Activated T-cell treated with anti-CD3 and anti-CD28 coated beads, Interleukin-2, amount 50 U/mL, for 24 hours (primary cell): Measurements from ENCODE around the gene STYXL2.
A peak's percentile ranks its signal among the peaks of the same experiment; 100 is the strongest.

ENCODE experiments used
- DNase-seq: peaks from one replicate; pipeline ENCODE4 v3.0.0-alpha.2; 2020
- H3K27ac Mint-ChIP-seq: 2 replicates; pipeline ENCODE4 v1.8.0; 2020; ENCODE audit warnings: mild to moderate bottlenecking, mixed read lengths
- H3K27me3 Mint-ChIP-seq: 2 replicates; pipeline ENCODE4 v1.8.0; 2020; ENCODE audit warnings: mixed read lengths
- H3K36me3 Mint-ChIP-seq: 2 replicates; pipeline ENCODE4 v1.8.0; 2020; ENCODE audit warnings: low read depth, mixed read lengths
- H3K4me1 Mint-ChIP-seq: 2 replicates; pipeline ENCODE4 v1.8.0; 2020; ENCODE audit warnings: low read depth, mixed read lengths
- H3K4me3 Mint-ChIP-seq: 2 replicates; pipeline ENCODE4 v1.8.0; 2020; ENCODE audit warnings: mild to moderate bottlenecking, moderate library complexity, mixed read lengths
- H3K9me3 Mint-ChIP-seq: 2 replicates; pipeline ENCODE4 v1.8.0; 2020; ENCODE audit warnings: mixed read lengths

Gene STYXL2

DNA sequence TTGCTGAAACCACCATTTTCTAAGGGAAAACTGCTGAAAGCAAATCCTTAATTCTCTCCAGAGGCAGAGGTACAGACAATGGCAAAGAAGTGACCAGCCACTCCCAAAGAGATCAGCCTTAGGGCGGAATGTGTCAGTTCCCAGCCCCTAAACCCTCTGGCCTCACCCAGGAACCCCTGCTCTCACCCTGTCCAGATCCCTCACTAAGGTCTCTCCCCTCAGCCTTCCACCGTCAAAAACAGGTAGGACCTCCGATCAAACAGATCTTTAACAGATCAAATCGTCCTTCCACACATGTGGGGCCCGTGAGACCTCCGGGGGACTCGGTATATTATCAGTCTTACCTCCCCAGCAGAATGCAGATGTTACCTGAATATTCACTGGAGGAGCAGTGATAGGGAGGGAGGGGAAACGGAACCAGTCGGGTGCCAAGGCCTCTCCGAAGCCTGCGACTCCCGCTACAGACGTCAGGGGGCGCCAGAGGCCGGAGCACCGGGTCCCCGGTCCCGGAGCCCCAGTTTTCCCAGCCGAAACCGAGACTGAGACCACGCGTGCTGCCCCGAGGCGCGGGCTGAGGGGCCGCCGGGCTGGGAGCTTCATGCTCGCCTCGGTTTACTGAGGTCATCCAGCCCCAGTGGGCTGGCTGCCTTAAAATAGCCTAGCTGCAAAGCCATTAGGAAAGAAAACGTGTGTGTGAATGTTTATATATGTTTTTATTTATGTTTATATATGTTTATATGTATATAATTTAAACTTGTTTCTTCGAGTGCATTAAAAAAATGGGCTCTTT lies 27.3 kb upstream of the STYXL2 start:
- Mint-ChIP-seq H3K27ac (no peak overlapping the region), H3K9me3 (no peaks in the 10 kb centered on the region), H3K27me3 (no peaks in the 10 kb centered on the region), H3K4me1 (peaks cover 3% of the 10 kb centered on the region), H3K4me3 (peak overlapping the region; percentile 45), H3K36me3 (no peaks in the 10 kb centered on the region)
- DNase-seq = peak; percentile 91

GRCh38 chr1:167067904-167068303 lies 26.0 kb upstream of the STYXL2 start:
- no peaks in the 10 kb centered on the region for H3K9me3 Mint-ChIP-seq
- H3K27ac Mint-ChIP-seq = no peak overlapping the region
- no peaks in the 10 kb centered on the region for H3K27me3 Mint-ChIP-seq
- H3K4me3 Mint-ChIP-seq = no peak overlapping the region
- no peak for DNase-seq
- H3K36me3 Mint-ChIP-seq = no peaks in the 10 kb centered on the region
- H3K4me1 Mint-ChIP-seq = peaks cover 3% of the 10 kb centered on the region

DNA sequence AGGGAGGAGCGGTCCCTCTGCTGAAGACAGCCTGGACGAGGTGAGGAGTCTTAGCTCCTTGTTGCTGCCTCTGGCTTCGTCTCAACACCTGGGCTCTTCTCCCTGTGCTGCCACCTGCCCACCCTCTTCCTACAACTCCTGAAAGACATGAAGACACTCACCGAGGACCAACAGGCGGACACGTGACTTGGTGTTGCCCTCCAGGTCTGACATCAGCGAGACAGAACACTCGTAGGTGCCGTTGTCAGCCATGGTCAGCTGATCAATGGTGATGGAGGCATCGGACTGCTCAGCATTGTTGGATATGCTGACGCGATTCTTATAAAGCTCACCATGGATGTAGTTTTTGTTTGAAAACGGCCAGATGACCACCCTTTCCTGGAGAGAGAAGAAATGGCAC lies 25.1 kb upstream of the STYXL2 start:
- Mint-ChIP-seq H3K4me3 (no peak overlapping the region), H3K27me3 (no peaks in the 10 kb centered on the region), H3K4me1 (peaks cover 3% of the 10 kb centered on the region), H3K36me3 (no peaks in the 10 kb centered on the region), H3K27ac (no peak overlapping the region), H3K9me3 (no peaks in the 10 kb centered on the region)
- DNase-seq = no peak

GRCh38 chr1:167071286-167071685 lies 22.6 kb upstream of the STYXL2 start:
- Mint-ChIP-seq H3K9me3 (no peaks in the 10 kb centered on the region), H3K4me3 (no peak overlapping the region), H3K27me3 (no peaks in the 10 kb centered on the region), H3K36me3 (no peaks in the 10 kb centered on the region), H3K27ac (no peak overlapping the region), H3K4me1 (peaks cover 12% of the 10 kb centered on the region)
- no peak for DNase-seq

DNA sequence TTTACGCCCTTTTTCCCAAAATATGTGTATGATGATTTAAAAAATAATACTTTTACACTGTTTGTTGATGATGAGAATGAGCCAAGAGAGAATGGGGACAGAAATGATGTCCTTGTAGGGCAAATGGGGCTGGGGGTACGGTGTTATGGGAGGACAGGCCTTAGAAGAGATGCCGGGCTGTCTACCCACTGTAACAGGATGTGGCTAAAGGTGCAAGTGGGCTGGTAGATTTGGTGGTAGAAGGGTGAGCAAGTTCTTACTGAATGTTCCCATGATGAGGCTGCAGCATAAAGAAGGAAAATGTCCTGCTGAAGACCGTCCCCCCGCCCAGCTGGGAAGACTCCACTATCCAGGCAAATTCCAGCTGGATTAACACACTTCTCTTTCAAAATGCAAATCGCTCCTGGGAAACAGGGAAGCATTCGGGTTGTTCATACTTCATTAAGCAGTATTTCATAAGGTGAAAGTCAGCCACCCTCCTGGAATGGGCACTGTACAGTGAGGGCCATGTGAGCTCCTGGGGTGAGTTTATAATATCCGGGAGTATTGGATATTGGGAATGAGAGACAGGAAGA lies 17.7 kb upstream of the STYXL2 start:
- Mint-ChIP-seq H3K27ac (no peak overlapping the region), H3K4me3 (no peak overlapping the region), H3K36me3 (no peaks in the 10 kb centered on the region), H3K4me1 (peaks cover 16% of the 10 kb centered on the region), H3K27me3 (no peaks in the 10 kb centered on the region), H3K9me3 (no peaks in the 10 kb centered on the region)
- no peak for DNase-seq

DNA sequence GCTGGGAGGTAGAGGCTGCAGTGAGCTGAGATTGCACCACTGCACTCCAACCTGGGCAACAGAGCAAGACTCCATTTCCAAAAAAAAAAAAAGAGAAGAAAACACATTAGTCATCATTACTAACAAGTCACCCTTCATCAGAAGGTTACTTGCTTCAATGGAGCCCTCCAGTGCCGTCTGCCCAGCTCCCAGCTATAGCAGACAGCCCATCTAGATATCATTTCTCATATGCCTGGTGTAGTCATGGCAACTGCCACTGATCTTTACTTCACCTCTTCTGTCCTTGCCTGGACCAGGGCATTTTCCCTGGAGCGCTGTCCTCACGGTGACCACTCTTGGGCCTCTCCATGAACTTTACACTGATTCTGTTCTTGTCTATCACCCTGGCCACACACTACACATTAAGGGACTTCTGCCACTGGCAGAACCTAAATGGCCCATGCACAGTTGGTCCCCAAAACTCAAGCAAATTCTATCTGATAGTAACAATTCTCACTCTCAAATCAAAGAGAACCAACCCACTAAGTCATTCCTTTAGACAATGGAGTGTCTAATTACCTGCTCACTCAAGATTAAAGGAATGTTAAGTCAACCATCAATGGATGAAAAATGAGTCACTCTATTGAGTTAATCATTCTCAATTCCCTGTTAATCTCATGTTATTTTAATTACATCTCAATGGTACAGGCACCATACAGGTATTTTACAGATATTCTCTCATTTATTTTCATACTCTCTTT lies 16.6 kb upstream of the STYXL2 start:
- Mint-ChIP-seq H3K27ac (no peak overlapping the region), H3K4me3 (no peak overlapping the region), H3K36me3 (no peaks in the 10 kb centered on the region), H3K27me3 (no peaks in the 10 kb centered on the region), H3K4me1 (peaks cover 16% of the 10 kb centered on the region), H3K9me3 (no peaks in the 10 kb centered on the region)
- no peak for DNase-seq

DNA sequence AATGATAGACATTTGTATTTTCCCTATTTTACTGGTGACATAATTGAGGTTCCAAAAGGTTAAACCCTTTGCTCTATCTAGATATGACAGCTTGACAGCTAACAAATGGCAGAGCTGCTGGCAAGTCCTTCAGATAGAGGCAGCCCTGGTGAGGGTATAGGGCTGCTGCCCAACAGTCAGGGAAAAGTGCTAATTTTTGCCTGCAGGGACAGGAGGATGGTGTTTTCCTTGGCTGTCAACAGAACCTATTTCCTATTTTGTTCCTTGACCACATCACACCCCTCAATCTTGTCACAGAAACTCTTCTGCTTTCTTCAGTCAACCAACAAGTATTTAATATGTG lies 16.0 kb upstream of the STYXL2 start:
- no peak for DNase-seq
- no peaks in the 10 kb centered on the region for H3K9me3 Mint-ChIP-seq
- H3K27ac Mint-ChIP-seq = no peak overlapping the region
- H3K4me3 Mint-ChIP-seq = no peak overlapping the region
- no peaks in the 10 kb centered on the region for H3K36me3 Mint-ChIP-seq
- peaks cover 16% of the 10 kb centered on the region for H3K4me1 Mint-ChIP-seq
- H3K27me3 Mint-ChIP-seq = no peaks in the 10 kb centered on the region

DNA sequence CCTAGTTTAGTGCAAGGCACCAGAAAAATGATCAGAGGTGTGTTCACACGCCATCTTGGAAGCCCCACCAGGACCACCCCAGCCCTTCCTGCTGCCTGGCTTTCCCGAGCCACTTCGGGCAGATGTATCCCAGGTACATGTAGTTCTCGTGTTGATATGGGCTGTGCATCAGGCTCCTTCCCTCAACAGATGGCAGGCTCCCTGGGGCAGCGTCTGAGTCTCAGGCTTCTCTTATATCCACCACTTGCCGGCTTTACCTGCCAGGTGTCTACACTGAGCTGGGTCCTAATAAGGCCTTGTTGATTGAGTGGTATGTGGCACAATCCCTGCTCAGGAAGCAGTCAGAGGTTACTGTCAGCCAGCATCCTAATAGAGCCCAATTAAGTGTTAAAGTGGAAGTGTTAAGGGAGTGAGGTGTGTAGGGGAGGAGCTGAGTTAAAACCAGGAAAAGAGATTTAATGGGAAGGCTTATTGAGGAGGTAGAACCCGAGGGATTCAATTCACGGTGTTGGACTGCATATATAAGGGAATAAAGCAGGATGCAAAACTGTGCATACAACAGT lies 12.2 kb upstream of the STYXL2 start:
- Mint-ChIP-seq H3K27ac (no peak overlapping the region), H3K36me3 (no peaks in the 10 kb centered on the region), H3K4me3 (no peak overlapping the region), H3K4me1 (peaks cover 4% of the 10 kb centered on the region), H3K9me3 (no peaks in the 10 kb centered on the region), H3K27me3 (no peaks in the 10 kb centered on the region)
- no peak for DNase-seq

- H3K4me3 Mint-ChIP-seq = no peak overlapping the region
- no peaks in the 10 kb centered on the region for H3K36me3 Mint-ChIP-seq
- no peak overlapping the region for H3K27ac Mint-ChIP-seq
- DNase-seq = no peak
- no peaks in the 10 kb centered on the region for H3K27me3 Mint-ChIP-seq
- peaks cover 5% of the 10 kb centered on the region for H3K4me1 Mint-ChIP-seq
- H3K9me3 Mint-ChIP-seq = no peaks in the 10 kb centered on the region
Observed at GRCh38 chr1:167082511-167083027, 11.3 kb upstream of the STYXL2 start.

DNA sequence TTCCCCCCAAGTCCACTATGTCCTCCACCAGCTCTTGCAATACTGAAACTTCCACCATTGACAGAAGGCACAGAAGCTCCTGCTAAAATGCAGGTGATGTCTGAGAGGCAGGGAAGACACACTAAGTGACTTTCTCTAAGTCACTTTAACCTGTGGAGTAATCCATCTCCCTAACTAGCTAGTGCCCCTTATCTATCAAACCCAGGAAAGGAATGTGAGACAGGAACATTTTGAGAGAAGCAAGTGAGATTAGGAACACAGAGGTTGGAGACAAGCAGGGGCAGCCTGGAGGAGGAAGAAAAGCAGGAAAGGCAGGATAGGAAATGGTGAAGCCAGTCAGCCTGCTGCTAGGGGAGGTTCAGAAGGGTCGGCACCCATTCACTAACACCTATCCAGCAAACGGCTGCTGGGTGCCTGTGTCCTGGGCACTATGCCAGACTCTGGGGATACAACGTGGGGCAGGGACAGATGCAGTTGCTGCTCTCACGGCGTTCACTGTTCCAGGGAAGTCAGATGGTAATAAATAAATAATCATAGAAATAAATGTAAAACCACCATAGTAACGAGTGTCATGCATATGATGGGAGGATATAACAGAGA lies 10.7 kb upstream of the STYXL2 start:
- Mint-ChIP-seq H3K27me3 (no peaks in the 10 kb centered on the region), H3K9me3 (no peaks in the 10 kb centered on the region), H3K4me1 (peaks cover 8% of the 10 kb centered on the region), H3K36me3 (no peaks in the 10 kb centered on the region), H3K4me3 (no peak overlapping the region), H3K27ac (no peak overlapping the region)
- no peak for DNase-seq

DNA sequence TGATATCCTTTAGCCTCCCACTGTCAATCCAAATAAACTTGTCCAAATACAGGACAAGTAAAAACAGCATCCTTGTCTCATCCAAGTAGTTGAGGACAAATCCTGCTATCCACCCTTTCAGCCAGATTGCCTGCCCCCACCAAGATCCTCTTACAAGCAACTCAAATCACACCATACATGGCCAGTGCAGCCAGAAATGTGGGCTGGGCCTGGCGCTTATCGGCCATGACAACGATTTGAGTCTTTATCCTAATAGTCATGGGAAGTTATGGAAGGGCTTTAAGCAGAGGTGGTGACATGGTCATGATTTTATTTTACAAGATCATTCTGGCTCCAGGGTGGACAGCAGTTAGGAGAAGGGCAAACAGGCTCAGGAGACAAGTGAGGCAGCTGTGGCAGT lies 10.0 kb upstream of the STYXL2 start:
- DNase-seq = no peak
- no peaks in the 10 kb centered on the region for H3K36me3 Mint-ChIP-seq
- H3K4me3 Mint-ChIP-seq = no peak overlapping the region
- H3K9me3 Mint-ChIP-seq = no peaks in the 10 kb centered on the region
- peaks cover 15% of the 10 kb centered on the region for H3K4me1 Mint-ChIP-seq
- H3K27me3 Mint-ChIP-seq = no peaks in the 10 kb centered on the region
- H3K27ac Mint-ChIP-seq = no peak overlapping the region

- H3K9me3 Mint-ChIP-seq = no peaks in the 10 kb centered on the region
- H3K4me3 Mint-ChIP-seq = no peak overlapping the region
- no peaks in the 10 kb centered on the region for H3K36me3 Mint-ChIP-seq
- H3K27ac Mint-ChIP-seq = no peak overlapping the region
- H3K4me1 Mint-ChIP-seq = peaks cover 24% of the 10 kb centered on the region
- no peak for DNase-seq
- H3K27me3 Mint-ChIP-seq = no peaks in the 10 kb centered on the region
Observed at GRCh38 chr1:167084757-167085156, 9.1 kb upstream of the STYXL2 start.

GRCh38 chr1:167086033-167086432 lies 7.8 kb upstream of the STYXL2 start:
- Mint-ChIP-seq H3K9me3 (no peaks in the 10 kb centered on the region), H3K4me1 (peaks cover 35% of the 10 kb centered on the region), H3K27me3 (no peaks in the 10 kb centered on the region), H3K27ac (no peak overlapping the region), H3K4me3 (no peak overlapping the region), H3K36me3 (no peaks in the 10 kb centered on the region)
- no peak for DNase-seq

DNA sequence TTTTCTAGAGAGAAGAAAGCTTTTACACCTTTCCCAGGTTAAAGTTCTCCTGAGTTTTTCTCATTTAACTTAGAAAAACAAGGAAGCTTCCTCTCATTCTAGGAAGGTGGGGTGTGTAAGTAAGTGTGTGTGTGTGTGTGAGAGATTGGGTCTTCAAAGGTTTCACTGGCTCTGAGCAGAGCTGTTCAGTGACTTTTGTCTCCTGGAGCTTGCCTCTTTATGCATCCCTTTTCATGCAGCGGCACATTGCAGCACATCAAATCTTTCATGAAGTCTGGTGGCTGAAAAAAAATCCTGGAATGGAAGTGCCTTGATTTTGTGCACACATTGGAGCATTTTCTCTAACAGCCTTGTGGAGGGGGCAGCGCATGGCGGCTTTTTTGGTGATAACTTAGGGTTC lies 7.1 kb upstream of the STYXL2 start:
- no peaks in the 10 kb centered on the region for H3K36me3 Mint-ChIP-seq
- no peak overlapping the region for H3K27ac Mint-ChIP-seq
- H3K9me3 Mint-ChIP-seq = no peaks in the 10 kb centered on the region
- peaks cover 36% of the 10 kb centered on the region for H3K4me1 Mint-ChIP-seq
- H3K27me3 Mint-ChIP-seq = no peaks in the 10 kb centered on the region
- DNase-seq = no peak
- H3K4me3 Mint-ChIP-seq = no peak overlapping the region
